ENCODE data around the gene ARL10. TPM values are rescaled to one million over a fixed set of nuclear protein-coding genes. Genes with fewer than 3 reads are reported as not detected.
"Not testable (repeated sequence)": the region's sequence is repeated elsewhere in the genome, so short reads cannot be mapped to it uniquely, and the experiment has no call there.

ARL10 gene
- total RNA-seq, 1 donor from 2014 or later, result 6.7 TPM

GRCh38 chr5:176388444-176389134 is 23.3 kb downstream of the ARL10 start, which contains the start of the genes HIGD2A and NOP16:
Gene HIGD2A (plus strand): TSS chr5:176388751. CDS start chr5:176388820, 69 bp downstream.
Gene NOP16 (minus strand): TSS chr5:176388598. CDS start chr5:176388539, 59 bp downstream.
- DNase-seq (ENCODE audit: low read depth, low spot score), result peak; percentile 95

GRCh38 chr5:176389135-176390123 is 24.1 kb downstream of the ARL10 start:
- no peak for DNase-seq (ENCODE audit: low read depth, low spot score)

- DNase-seq (ENCODE audit: low read depth, low spot score), result no peak
These were observed 26.2 kb downstream of the ARL10 start for GRCh38 chr5:176391479-176391878.

GRCh38 chr5:176391999-176392398 is 26.7 kb downstream of the ARL10 start:
- DNase-seq (ENCODE audit: low read depth, low spot score), result no peak

GRCh38 chr5:176392526-176392925 is 27.2 kb downstream of the ARL10 start:
- DNase-seq (ENCODE audit: low read depth, low spot score), result no peak

- DNase-seq (ENCODE audit: low read depth, low spot score), result no peak
These were observed 28.8 kb downstream of the ARL10 start for GRCh38 chr5:176394096-176394495.

GRCh38 chr5:176394881-176395675 is 29.8 kb downstream of the ARL10 start:
- DNase-seq (ENCODE audit: low read depth, low spot score), result no peak

GRCh38 chr5:176396330-176396729 is 31.0 kb downstream of the ARL10 start:
- DNase-seq (ENCODE audit: low read depth, low spot score), result no peak

GRCh38 chr5:176397736-176398420 is 32.6 kb downstream of the ARL10 start:
- DNase-seq (ENCODE audit: low read depth, low spot score), result no peak

- DNase-seq (ENCODE audit: low read depth, low spot score), result no peak
These were observed 35.3 kb downstream of the ARL10 start for GRCh38 chr5:176400382-176401156.

GRCh38 chr5:176401281-176402205 is 36.3 kb downstream of the ARL10 start:
- DNase-seq (ENCODE audit: low read depth, low spot score), result no peak

GRCh38 chr5:176405656-176406435 is 40.6 kb downstream of the ARL10 start:
- no peak for DNase-seq (ENCODE audit: low read depth, low spot score)

GRCh38 chr5:176406436-176407052 is 41.3 kb downstream of the ARL10 start:
- DNase-seq (ENCODE audit: low read depth, low spot score), result no peak

GRCh38 chr5:176407456-176408251 is 42.4 kb downstream of the ARL10 start:
- no peak for DNase-seq (ENCODE audit: low read depth, low spot score)

GRCh38 chr5:176408252-176408573 is 42.9 kb downstream of the ARL10 start:
- not testable (repeated sequence) for DNase-seq (ENCODE audit: low read depth, low spot score)

- DNase-seq (ENCODE audit: low read depth, low spot score), result no peak
These were observed 43.3 kb downstream of the ARL10 start for GRCh38 chr5:176408590-176408989.

GRCh38 chr5:176409765-176410164 is 44.5 kb downstream of the ARL10 start:
- no peak for DNase-seq (ENCODE audit: low read depth, low spot score)
